ENCODE data around the gene GLRX. TPM values are rescaled to one million over a fixed set of nuclear protein-coding genes. Genes with fewer than 3 reads are reported as not detected.
A peak's percentile ranks its signal among the peaks of the same experiment; 100 is the strongest.

The GLRX gene
- polyA plus RNA-seq, 3 donors: 386 to 603 (median 555) TPM

GRCh38 chr5:95823738-95824609 lies 1.4 kb upstream of the GLRX start:
- 0% methylated on average over 7 of the region's 12 CpGs for WGBS (ENCODE audit: insufficient coverage)
- Mint-ChIP-seq H3K4me1 (peaks cover 82% of the 10 kb centered on the region), H3K27ac (peak overlapping the region; percentile 97 to 99 (median 99)), H3K4me3 (peak overlapping the region; percentile 97), H3K27me3 (ENCODE audit: low read depth in 3 of 3) (peaks cover 0 to 2% (median 0%) of the 10 kb centered on the region in 3 donors), H3K9me3 (no peaks in the 10 kb centered on the region), H3K36me3 (peaks cover 2% of the 10 kb centered on the region in 2 donors)
- peak overlapping the region; percentile 98 for H3K4me2 ChIP-seq (replicated peaks; ENCODE audit: extremely low read depth, low read length, poor library complexity, severe bottlenecking)
- H3K9ac ChIP-seq (ENCODE audit: insufficient read depth, low read length, poor library complexity, severe bottlenecking): peak overlapping the region; percentile 65
- peaks cover 76 to 91% of the 10 kb centered on the region in 2 donors for H3K4me1 ChIP-seq (ENCODE audit: control insufficient read depth in 1 of 2, insufficient read depth in 2 of 2, low read length in 2 of 2)
- H3K9me3 ChIP-seq (replicated peaks in 1 of 2; ENCODE audit: control insufficient read depth in 1 of 2, insufficient read depth in 1 of 2, low read length in 2 of 2): no peaks in the 10 kb centered on the region
- no peaks in the 10 kb centered on the region for H3K36me3 ChIP-seq (replicated peaks in 1 of 2; ENCODE audit: control insufficient read depth in 1 of 2, insufficient read depth in 2 of 2, low read length in 2 of 2)
- DNase-seq: peak; percentile 74 to 93 (median 92)
- TF ChIP-seq, protein P1, sequence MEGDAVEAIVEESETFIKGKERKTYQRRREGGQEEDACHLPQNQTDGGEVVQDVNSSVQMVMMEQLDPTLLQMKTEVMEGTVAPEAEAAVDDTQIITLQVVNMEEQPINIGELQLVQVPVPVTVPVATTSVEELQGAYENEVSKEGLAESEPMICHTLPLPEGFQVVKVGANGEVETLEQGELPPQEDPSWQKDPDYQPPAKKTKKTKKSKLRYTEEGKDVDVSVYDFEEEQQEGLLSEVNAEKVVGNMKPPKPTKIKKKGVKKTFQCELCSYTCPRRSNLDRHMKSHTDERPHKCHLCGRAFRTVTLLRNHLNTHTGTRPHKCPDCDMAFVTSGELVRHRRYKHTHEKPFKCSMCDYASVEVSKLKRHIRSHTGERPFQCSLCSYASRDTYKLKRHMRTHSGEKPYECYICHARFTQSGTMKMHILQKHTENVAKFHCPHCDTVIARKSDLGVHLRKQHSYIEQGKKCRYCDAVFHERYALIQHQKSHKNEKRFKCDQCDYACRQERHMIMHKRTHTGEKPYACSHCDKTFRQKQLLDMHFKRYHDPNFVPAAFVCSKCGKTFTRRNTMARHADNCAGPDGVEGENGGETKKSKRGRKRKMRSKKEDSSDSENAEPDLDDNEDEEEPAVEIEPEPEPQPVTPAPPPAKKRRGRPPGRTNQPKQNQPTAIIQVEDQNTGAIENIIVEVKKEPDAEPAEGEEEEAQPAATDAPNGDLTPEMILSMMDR (IDR thresholded peaks at IDR 0.05): no peak
- peak overlapping the region; percentile 55 for H2AFZ ChIP-seq (ENCODE audit: insufficient read depth, low read depth, low read length, poor library complexity, severe bottlenecking)
- H3K27ac ChIP-seq (ENCODE audit: low read depth in 1 of 2, low read length in 2 of 2): peak overlapping the region; percentile 92 to 95
- H3K79me2 ChIP-seq (ENCODE audit: insufficient read depth, low read length): peaks cover 41% of the 10 kb centered on the region
- peak overlapping the region; percentile 87 to 100 (median 98) for H3K4me3 ChIP-seq (replicated peaks in 1 of 3; ENCODE audit: low read depth in 2 of 3, low read length in 3 of 3)
- H4K20me1 ChIP-seq (ENCODE audit: insufficient read depth, low read length): peaks cover 35% of the 10 kb centered on the region
- no peaks in the 10 kb centered on the region for H3K27me3 ChIP-seq (ENCODE audit: control insufficient read depth in 2 of 2, insufficient read depth in 2 of 2, low read length in 2 of 2)
- intact Hi-C loops (cut with micrococcal nuclease): loop anchor here in 1 of 2 donors (10.0 kb wide), 1 partner anchor 89 kb away; the partner anchor contains the start of gene RHOBTB3

GRCh38 chr5:95823218-95823737 lies 752 bp upstream of the GLRX start:
- Mint-ChIP-seq H3K9me3 (no peaks in the 10 kb centered on the region), H3K4me3 (peak overlapping the region; percentile 97), H3K27me3 (ENCODE audit: low read depth in 3 of 3) (peaks cover 0 to 2% (median 0%) of the 10 kb centered on the region in 3 donors), H3K27ac (peak overlapping the region; percentile 97 to 99 (median 99)), H3K36me3 (peaks cover 4 to 5% of the 10 kb centered on the region in 2 donors), H3K4me1 (peaks cover 83% of the 10 kb centered on the region)
- peaks cover 42% of the 10 kb centered on the region for H4K20me1 ChIP-seq (ENCODE audit: insufficient read depth, low read length)
- no peak for DNase-seq
- no peaks in the 10 kb centered on the region for H3K9me3 ChIP-seq (replicated peaks in 1 of 2; ENCODE audit: control insufficient read depth in 1 of 2, insufficient read depth in 1 of 2, low read length in 2 of 2)
- H3K36me3 ChIP-seq (replicated peaks in 1 of 2; ENCODE audit: control insufficient read depth in 1 of 2, insufficient read depth in 2 of 2, low read length in 2 of 2): no peaks in the 10 kb centered on the region
- H3K9ac ChIP-seq (ENCODE audit: insufficient read depth, low read length, poor library complexity, severe bottlenecking): peak overlapping the region; percentile 65
- peaks cover 48% of the 10 kb centered on the region for H3K79me2 ChIP-seq (ENCODE audit: insufficient read depth, low read length)
- peak overlapping the region; percentile 55 for H2AFZ ChIP-seq (ENCODE audit: insufficient read depth, low read depth, low read length, poor library complexity, severe bottlenecking)
- intact Hi-C loops (cut with micrococcal nuclease): loop anchor here in 1 of 2 donors (10.0 kb wide), 1 partner anchor 88 kb away; the partner anchor contains the start of gene RHOBTB3
- peak overlapping the region; percentile 98 for H3K4me2 ChIP-seq (replicated peaks; ENCODE audit: extremely low read depth, low read length, poor library complexity, severe bottlenecking)
- peaks cover 76 to 92% of the 10 kb centered on the region in 2 donors for H3K4me1 ChIP-seq (ENCODE audit: control insufficient read depth in 1 of 2, insufficient read depth in 2 of 2, low read length in 2 of 2)
- H3K27ac ChIP-seq (ENCODE audit: low read depth in 1 of 2, low read length in 2 of 2): peak overlapping the region; percentile 92 to 95
- no peaks in the 10 kb centered on the region for H3K27me3 ChIP-seq (ENCODE audit: control insufficient read depth in 2 of 2, insufficient read depth in 2 of 2, low read length in 2 of 2)
- TF ChIP-seq, protein P1 (IDR thresholded peaks at IDR 0.05): no peak
- peak overlapping the region; percentile 87 to 100 (median 98) for H3K4me3 ChIP-seq (replicated peaks in 1 of 3; ENCODE audit: low read depth in 2 of 3, low read length in 3 of 3)
- no CpG with 5 or more reads among the region's 7 CpGs for WGBS (ENCODE audit: insufficient coverage)

Data from CD14-positive monocyte (primary cell).